ENCODE data around the gene REN. TPM values are rescaled to one million over a fixed set of nuclear protein-coding genes. Genes with fewer than 3 reads are reported as not detected.
A peak's percentile ranks its signal among the peaks of the same experiment; 100 is the strongest.

REN gene
- not detected for total RNA-seq
- long read RNA-seq, result 0 reads

DNA sequence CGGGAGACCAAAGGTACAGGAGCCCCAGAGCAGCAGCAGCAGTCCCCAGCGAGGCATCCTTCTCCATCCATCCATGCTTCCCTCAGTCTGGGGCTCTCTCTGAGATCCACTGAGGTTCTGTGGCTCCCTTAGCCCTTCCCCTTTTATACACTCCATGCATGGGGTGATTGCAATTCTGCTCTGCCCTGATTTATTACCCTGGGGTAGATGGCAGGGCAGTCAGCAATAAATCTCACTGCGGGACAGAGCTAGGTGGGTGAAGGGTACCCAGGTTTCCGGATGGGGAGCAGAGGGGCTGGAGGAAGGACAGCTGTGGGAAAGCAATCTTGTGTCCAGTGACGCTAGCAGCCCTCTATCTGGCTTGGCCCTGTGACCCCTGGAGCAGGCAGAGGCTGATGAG lies at the start of gene REN:
REN (minus strand) TSS at position 119 of the 400 bp plus-strand sequence; CDS start at position 75, 44 bp downstream.
- no peak for DNase-seq
- Histone ChIP-seq H3K27ac (replicated peaks) (no peak within 1 kb of the TSS), H3K4me3 (no peak within 1 kb of the TSS), H3K36me3 (no peaks in the 10 kb centered on the region), H3K4me1 (no peaks in the 10 kb centered on the region), H3K27me3 (ENCODE audit: low read depth) (peaks cover 25% of the 10 kb centered on the region), H3K9me3 (replicated peaks) (peaks cover 29% of the 10 kb centered on the region)
- intact Hi-C loops (cut with micrococcal nuclease), result loop anchor here (10.0 kb wide), 1 partner anchor 229 kb away; no protein-coding TSS in a partner anchor
- TF ChIP-seq, protein P1, sequence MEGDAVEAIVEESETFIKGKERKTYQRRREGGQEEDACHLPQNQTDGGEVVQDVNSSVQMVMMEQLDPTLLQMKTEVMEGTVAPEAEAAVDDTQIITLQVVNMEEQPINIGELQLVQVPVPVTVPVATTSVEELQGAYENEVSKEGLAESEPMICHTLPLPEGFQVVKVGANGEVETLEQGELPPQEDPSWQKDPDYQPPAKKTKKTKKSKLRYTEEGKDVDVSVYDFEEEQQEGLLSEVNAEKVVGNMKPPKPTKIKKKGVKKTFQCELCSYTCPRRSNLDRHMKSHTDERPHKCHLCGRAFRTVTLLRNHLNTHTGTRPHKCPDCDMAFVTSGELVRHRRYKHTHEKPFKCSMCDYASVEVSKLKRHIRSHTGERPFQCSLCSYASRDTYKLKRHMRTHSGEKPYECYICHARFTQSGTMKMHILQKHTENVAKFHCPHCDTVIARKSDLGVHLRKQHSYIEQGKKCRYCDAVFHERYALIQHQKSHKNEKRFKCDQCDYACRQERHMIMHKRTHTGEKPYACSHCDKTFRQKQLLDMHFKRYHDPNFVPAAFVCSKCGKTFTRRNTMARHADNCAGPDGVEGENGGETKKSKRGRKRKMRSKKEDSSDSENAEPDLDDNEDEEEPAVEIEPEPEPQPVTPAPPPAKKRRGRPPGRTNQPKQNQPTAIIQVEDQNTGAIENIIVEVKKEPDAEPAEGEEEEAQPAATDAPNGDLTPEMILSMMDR (IDR thresholded peaks at IDR 0.05; ENCODE audit: borderline replicate concordance), result no peak

- Histone ChIP-seq H3K9me3 (replicated peaks) (no peaks in the 10 kb centered on the region), H3K4me1 (peaks cover 10% of the 10 kb centered on the region), H3K27ac (replicated peaks) (no peak within 1 kb of the TSS), H3K4me3 (peak within 1 kb of the TSS; percentile 51), H3K36me3 (no peaks in the 10 kb centered on the region), H3K27me3 (ENCODE audit: low read depth) (peaks cover 20% of the 10 kb centered on the region)
- intact Hi-C loops (cut with micrococcal nuclease), result no loop called here
- TF ChIP-seq, protein P1 (IDR thresholded peaks at IDR 0.05; ENCODE audit: borderline replicate concordance), result peak; percentile 79
- peak; percentile 36 for DNase-seq
Observed at GRCh38 chr1:204213668-204214662, 47.8 kb upstream of the REN start, which contains the start of gene GOLT1A. Gene GOLT1A, minus strand, starts transcription at chr1:204213988. Its CDS starts 82 bp downstream, at chr1:204213906.

DNA sequence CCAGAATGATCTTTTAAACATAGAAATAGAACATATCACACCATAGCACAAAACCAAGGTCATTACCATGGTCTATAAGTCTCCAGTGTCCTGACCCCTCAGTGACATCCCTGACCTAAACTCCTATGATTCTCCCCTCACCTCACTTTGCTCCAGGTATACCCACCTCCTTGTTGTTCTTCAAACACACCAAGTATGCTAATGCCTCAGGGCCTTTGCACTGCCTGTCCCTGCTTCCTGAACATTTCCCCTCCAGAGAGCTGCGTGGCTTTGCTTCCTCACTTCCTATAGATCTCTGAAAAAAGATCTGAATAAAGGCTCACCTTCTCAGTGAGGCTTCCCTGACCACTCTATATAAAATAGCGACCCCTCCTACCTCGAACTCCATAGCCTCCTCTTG lies 46.6 kb upstream of the REN start:
- Histone ChIP-seq H3K27ac (replicated peaks) (no peak overlapping the region), H3K9me3 (replicated peaks) (no peaks in the 10 kb centered on the region), H3K36me3 (no peaks in the 10 kb centered on the region), H3K4me1 (peaks cover 10% of the 10 kb centered on the region), H3K4me3 (no peak overlapping the region), H3K27me3 (ENCODE audit: low read depth) (peaks cover 23% of the 10 kb centered on the region)
- intact Hi-C loops (cut with micrococcal nuclease), result no loop called here
- no peak for DNase-seq
- TF ChIP-seq, protein P1 (IDR thresholded peaks at IDR 0.05; ENCODE audit: borderline replicate concordance), result no peak

- intact Hi-C loops (cut with micrococcal nuclease), result no loop called here
- Histone ChIP-seq H3K4me3 (no peak overlapping the region), H3K27me3 (ENCODE audit: low read depth) (peaks cover 29% of the 10 kb centered on the region), H3K4me1 (peaks cover 14% of the 10 kb centered on the region), H3K36me3 (no peaks in the 10 kb centered on the region), H3K9me3 (replicated peaks) (no peaks in the 10 kb centered on the region), H3K27ac (replicated peaks) (no peak overlapping the region)
- DNase-seq, result no peak
- TF ChIP-seq, protein P1 (IDR thresholded peaks at IDR 0.05; ENCODE audit: borderline replicate concordance), result no peak
Observed at GRCh38 chr1:204211046-204211445, 44.9 kb upstream of the REN start.

DNA sequence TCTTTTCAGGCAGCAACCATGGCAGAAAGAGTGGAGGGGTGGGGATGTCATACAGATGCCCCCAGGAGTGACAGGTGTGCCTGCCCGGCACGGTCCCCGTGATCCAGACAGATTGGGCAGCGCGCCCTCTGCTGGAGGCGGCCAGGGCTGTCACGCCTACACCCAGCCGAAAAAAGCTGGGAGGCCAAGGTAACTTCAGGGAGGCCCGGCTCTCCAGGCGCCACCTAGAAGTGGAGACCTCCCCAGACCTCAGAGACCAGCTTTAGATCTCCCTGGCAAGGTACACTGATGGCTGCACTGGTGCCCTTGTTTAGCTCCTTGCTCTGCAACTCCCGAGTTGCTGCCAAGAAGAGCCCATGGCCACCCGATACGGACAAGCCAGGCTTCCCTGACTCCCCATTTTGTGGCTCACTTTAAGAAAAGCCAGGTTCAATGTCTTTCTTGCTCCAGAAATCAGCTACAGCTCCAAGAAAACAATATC lies 41.0 kb upstream of the REN start:
- DNase-seq, result peak; percentile 55
- Histone ChIP-seq H3K4me1 (peaks cover 4% of the 10 kb centered on the region), H3K36me3 (no peaks in the 10 kb centered on the region), H3K9me3 (replicated peaks) (no peaks in the 10 kb centered on the region), H3K4me3 (no peak overlapping the region), H3K27ac (replicated peaks) (no peak overlapping the region), H3K27me3 (ENCODE audit: low read depth) (peaks cover 45% of the 10 kb centered on the region)
- intact Hi-C loops (cut with micrococcal nuclease), result loop anchor here (2.0 to 5.0 kb wide), 2 partner anchors 44 to 155 kb away; no protein-coding TSS in a partner anchor
- TF ChIP-seq, protein P1 (IDR thresholded peaks at IDR 0.05; ENCODE audit: borderline replicate concordance), result peak; percentile 95
